OCI-LY3 (cell line): ENCODE measurements around the gene PKHD1.

Experiments used
- H2AFZ ChIP-seq: fragments of 200-600, 300-600 bp; shearing (Covaris generic); 2 replicates; pipeline ENCODE4 v1.6.0; 2014; ENCODE audit warnings: antibody characterized with exemption, low read depth, low read length
- H3K27ac ChIP-seq: fragments of 200-600, 300-600 bp; sonication (generic); 2 replicates; pipeline ENCODE4 v1.5.1; 2014; ENCODE audit warnings: mild to moderate bottlenecking, low read length, moderate library complexity, mixed read lengths
- H3K27me3 ChIP-seq: fragments of 200-600, 300-600 bp; sonication (generic); 2 replicates; pipeline ENCODE4 v1.6.1; 2014; ENCODE audit warnings: low read depth, low read length, mixed read lengths
- H3K36me3 ChIP-seq: fragments of 200-600, 300-600 bp; sonication (generic); replicated peaks from 2 replicates; pipeline ENCODE3; 2014; ENCODE audit warnings: low read depth, low read length, mixed read lengths
- H3K4me1 ChIP-seq: fragments of 300-600, 200-600 bp; sonication (generic); 2 replicates; pipeline ENCODE4 v1.6.1; 2014; ENCODE audit warnings: low read length, mixed read lengths
- H3K4me2 ChIP-seq: fragments of 200-600, 300-600 bp; sonication (generic); 2 replicates; pipeline ENCODE4 v1.6.1; 2014; ENCODE audit warnings: low read length, mixed read lengths
- H3K4me3 ChIP-seq: fragments of 300-600, 200-600 bp; sonication (generic); 2 replicates; pipeline ENCODE4 v1.5.1; 2014; ENCODE audit warnings: antibody characterized with exemption, mild to moderate bottlenecking, low read length, moderate library complexity
- H3K79me2 ChIP-seq: fragments of 300-600, 200-600 bp; shearing (Covaris generic); 2 replicates; pipeline ENCODE4 v1.6.1; 2014; ENCODE audit warnings: mild to moderate bottlenecking, low read length, mixed read lengths
- H3K9ac ChIP-seq: fragments of 300-600, 200-600 bp; shearing (Covaris generic); 2 replicates; pipeline ENCODE4 v1.6.0; 2014; ENCODE audit warnings: mild to moderate bottlenecking, low read length, moderate library complexity
- H3K9me3 ChIP-seq: fragments of 200-600, 300-600 bp; shearing (Covaris generic); 2 replicates; pipeline ENCODE4 v1.6.1; 2014; ENCODE audit warnings: low read length, mixed read lengths; ENCODE audit not compliant: insufficient read depth
- H4K20me1 ChIP-seq: fragments of 200-600, 300-600 bp; sonication (generic); 2 replicates; pipeline ENCODE4 v1.6.1; 2016; ENCODE audit warnings: low read length, mixed read lengths; ENCODE audit not compliant: insufficient read depth
- EZH2phosphoT487 ChIP-seq: fragments of 200-600 bp; shearing (Covaris generic); IDR thresholded peaks from 2 replicates; pipeline ENCODE4 v1.6.1; 2018; ENCODE audit warnings: antibody characterized with exemption, mixed run types, low read depth
- TF ChIP-seq, protein P1 (sequence below): fragments of 200-600, 300-600 bp; sonication (generic); IDR thresholded peaks from 2 replicates; pipeline ENCODE4 v1.5.1; 2014; ENCODE audit warnings: antibody characterized with exemption, low read length, low read depth

Gene PKHD1

DNA sequence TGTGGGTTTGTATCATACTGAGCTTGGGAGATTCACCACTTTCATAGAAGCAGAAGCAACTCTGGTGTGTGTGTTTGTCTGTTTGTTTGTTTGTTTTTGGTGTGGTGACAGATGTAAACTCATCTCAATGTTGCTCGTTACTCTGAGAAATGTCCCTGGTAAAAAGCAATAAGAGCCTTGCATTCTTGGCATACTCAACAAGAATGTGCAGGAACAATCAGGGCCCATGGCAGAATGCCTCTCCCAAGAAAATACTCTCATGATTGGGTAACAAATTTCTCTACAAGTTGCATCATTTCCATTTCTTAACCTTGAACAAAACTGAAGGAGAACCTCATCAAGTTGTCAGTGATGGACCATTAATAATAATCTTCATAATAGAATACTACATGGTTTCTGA is 43.0 kb upstream of the PKHD1 start:
- Histone ChIP-seq H3K36me3 (no peaks in the 10 kb centered on the region), H2AFZ (no peak overlapping the region), H3K4me3 (no peak overlapping the region), H3K79me2 (no peaks in the 10 kb centered on the region), H3K4me1 (peaks cover 13% of the 10 kb centered on the region), H3K4me2 (no peak overlapping the region), H4K20me1 (no peaks in the 10 kb centered on the region), H3K9ac (no peak overlapping the region), H3K9me3 (no peaks in the 10 kb centered on the region), H3K27me3 (peaks cover 6% of the 10 kb centered on the region; the same call in 1 of the 2 replicates), H3K27ac (no peak overlapping the region)
- TF ChIP-seq EZH2phosphoT487: no peak
- TF ChIP-seq, protein P1, sequence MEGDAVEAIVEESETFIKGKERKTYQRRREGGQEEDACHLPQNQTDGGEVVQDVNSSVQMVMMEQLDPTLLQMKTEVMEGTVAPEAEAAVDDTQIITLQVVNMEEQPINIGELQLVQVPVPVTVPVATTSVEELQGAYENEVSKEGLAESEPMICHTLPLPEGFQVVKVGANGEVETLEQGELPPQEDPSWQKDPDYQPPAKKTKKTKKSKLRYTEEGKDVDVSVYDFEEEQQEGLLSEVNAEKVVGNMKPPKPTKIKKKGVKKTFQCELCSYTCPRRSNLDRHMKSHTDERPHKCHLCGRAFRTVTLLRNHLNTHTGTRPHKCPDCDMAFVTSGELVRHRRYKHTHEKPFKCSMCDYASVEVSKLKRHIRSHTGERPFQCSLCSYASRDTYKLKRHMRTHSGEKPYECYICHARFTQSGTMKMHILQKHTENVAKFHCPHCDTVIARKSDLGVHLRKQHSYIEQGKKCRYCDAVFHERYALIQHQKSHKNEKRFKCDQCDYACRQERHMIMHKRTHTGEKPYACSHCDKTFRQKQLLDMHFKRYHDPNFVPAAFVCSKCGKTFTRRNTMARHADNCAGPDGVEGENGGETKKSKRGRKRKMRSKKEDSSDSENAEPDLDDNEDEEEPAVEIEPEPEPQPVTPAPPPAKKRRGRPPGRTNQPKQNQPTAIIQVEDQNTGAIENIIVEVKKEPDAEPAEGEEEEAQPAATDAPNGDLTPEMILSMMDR: no peak

GRCh38 chr6:52127957-52128356 is 40.5 kb upstream of the PKHD1 start:
- no peak overlapping the region for H3K27ac ChIP-seq
- no peaks in the 10 kb centered on the region for H3K79me2 ChIP-seq
- H3K27me3 ChIP-seq: peaks cover 6% of the 10 kb centered on the region; the same call in 1 of the 2 replicates
- TF ChIP-seq, protein P1: no peak
- no peak for TF ChIP-seq EZH2phosphoT487
- H3K9me3 ChIP-seq: no peaks in the 10 kb centered on the region
- H3K36me3 ChIP-seq: no peaks in the 10 kb centered on the region
- H3K4me2 ChIP-seq: no peak overlapping the region
- peaks cover 8% of the 10 kb centered on the region for H3K4me1 ChIP-seq
- no peaks in the 10 kb centered on the region for H4K20me1 ChIP-seq
- no peak overlapping the region for H2AFZ ChIP-seq
- no peak overlapping the region for H3K4me3 ChIP-seq
- no peak overlapping the region for H3K9ac ChIP-seq

- peaks cover 6% of the 10 kb centered on the region; the same call in 1 of the 2 replicates for H3K27me3 ChIP-seq
- H3K9me3 ChIP-seq: no peaks in the 10 kb centered on the region
- no peak overlapping the region for H3K4me2 ChIP-seq
- no peak overlapping the region for H3K9ac ChIP-seq
- TF ChIP-seq, protein P1: no peak
- TF ChIP-seq EZH2phosphoT487: no peak
- H4K20me1 ChIP-seq: no peaks in the 10 kb centered on the region
- H3K27ac ChIP-seq: no peak overlapping the region
- H3K4me3 ChIP-seq: no peak overlapping the region
- H3K36me3 ChIP-seq: no peaks in the 10 kb centered on the region
- no peak overlapping the region for H2AFZ ChIP-seq
- peaks cover 8% of the 10 kb centered on the region for H3K4me1 ChIP-seq
- no peaks in the 10 kb centered on the region for H3K79me2 ChIP-seq
Observed at GRCh38 chr6:52126231-52126630, 38.8 kb upstream of the PKHD1 start.

GRCh38 chr6:52125572-52125971 is 38.2 kb upstream of the PKHD1 start:
- H3K36me3 ChIP-seq: no peaks in the 10 kb centered on the region
- H4K20me1 ChIP-seq: no peaks in the 10 kb centered on the region
- no peak overlapping the region for H3K4me2 ChIP-seq
- H3K27me3 ChIP-seq: peaks cover 6% of the 10 kb centered on the region; the same call in 1 of the 2 replicates
- H3K9me3 ChIP-seq: no peaks in the 10 kb centered on the region
- no peak overlapping the region for H3K9ac ChIP-seq
- peaks cover 8% of the 10 kb centered on the region for H3K4me1 ChIP-seq
- H3K79me2 ChIP-seq: no peaks in the 10 kb centered on the region
- TF ChIP-seq, protein P1: no peak
- no peak for TF ChIP-seq EZH2phosphoT487
- no peak overlapping the region for H2AFZ ChIP-seq
- H3K27ac ChIP-seq: no peak overlapping the region
- no peak overlapping the region for H3K4me3 ChIP-seq
